ENCODE measurements around the gene GNB5.
"Not testable (repeated sequence)": the region's sequence is repeated elsewhere in the genome, so short reads cannot be mapped to it uniquely, and the experiment has no call there.

GNB5 gene

GRCh38 chr15:52191207-52191606, at the start of gene GNB5:
GNB5 (minus strand) TSS chr15:52191392; CDS start chr15:52184676, 6,716 bp downstream.
- no peak for DNase-seq (ENCODE audit: low read depth in 2 of 2)

DNA sequence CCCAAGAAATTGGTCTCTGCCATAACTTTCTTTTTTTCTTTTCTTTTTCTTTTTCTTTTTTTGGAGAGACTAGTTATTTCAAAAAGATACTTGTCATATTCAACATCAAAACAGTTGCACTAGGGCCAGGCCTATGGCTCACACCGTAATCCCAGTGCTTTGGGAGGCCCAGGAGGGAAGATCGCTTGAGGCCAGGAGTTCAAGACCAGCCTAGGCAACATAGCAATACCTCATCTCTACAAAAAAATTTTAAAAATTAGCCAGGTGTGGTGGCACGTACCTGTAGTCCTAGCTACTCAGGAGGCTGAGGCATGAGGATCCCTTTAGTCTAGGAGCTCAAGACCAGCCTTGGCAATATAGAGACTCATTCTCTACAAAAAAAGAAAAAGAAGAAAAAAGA, 49.0 kb upstream of the GNB5 start:
- no peak for DNase-seq (ENCODE audit: low read depth in 2 of 2)

DNA sequence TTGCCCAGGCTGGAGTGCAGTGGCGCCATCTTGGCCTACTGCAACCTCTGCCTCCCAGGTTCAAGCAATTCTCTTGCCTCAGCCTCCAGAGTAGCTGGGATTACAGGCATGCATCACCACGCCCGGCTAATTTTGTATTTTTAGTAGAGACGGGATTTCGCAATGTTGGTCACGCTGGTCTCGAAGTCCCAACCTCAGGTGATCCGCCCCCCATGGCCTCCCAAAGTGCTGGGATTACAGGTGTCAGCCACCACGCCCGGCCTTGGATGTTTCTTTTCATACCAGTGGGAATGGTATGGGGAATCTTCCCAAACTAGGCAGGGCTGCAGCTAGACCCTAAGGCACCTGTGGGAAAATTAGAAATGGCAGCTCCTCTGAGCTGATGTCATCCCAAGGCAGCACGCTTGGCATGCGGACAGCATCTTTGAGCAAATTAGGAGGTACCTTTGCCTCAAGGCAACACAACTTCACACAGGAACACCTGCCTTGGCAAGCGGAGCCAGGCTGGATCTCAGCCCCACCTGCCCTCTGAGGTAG, 47.9 kb upstream of the GNB5 start:
- not testable (repeated sequence) for DNase-seq (ENCODE audit: low read depth in 2 of 2)

- DNase-seq (ENCODE audit: low read depth in 2 of 2): no peak
These were observed 47.0 kb upstream of the GNB5 start for GRCh38 chr15:52238149-52238548.

- no peak for DNase-seq (ENCODE audit: low read depth in 2 of 2)
These were observed 44.8 kb upstream of the GNB5 start for GRCh38 chr15:52236013-52236412.

DNA sequence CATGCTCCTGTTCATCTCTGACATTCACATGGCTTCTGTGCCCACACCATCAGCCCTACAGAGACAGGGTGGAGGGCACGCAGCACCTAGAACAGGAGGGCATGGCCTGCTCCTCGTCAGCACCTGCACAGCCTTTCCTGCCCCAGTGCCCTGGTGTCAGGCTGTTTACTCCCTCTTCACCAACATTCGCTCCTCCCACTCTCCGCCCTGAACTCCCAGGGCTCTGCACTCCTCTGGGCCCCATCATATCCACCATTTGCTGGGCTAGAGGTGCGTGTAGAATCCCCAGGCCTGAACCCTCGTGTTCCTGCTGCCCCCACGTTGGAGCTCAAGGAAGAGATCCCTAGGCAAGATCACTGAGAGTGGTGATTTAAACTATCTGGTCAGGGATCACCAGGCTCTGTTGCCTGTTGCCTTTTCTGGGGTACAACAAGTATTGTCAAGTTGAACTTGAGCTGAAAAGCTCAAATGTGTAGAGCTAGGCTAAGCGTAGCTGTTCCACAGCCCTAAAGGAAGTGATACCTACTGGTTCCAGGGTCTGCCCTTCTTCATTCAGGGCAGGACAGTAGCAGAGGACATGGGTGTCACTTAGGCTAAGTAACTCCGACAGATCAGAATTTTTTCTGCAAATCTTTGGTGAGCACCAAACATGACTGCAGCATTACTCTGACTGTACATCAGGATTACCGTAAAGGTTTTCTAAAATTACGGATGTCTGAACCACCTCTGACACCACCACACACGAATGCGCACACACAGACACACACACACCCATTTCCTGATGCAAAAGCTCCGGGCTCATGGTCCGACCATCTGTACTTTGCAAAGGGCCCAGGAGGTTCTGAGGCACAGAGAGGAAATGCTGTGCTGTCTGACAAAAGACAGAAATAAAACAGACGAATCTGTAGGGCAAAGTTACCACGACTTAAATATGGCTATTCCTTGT, 43.7 kb upstream of the GNB5 start:
- DNase-seq (ENCODE audit: low read depth in 2 of 2): no peak

GRCh38 chr15:52233405-52233804, 42.2 kb upstream of the GNB5 start:
- no peak for DNase-seq (ENCODE audit: low read depth in 2 of 2)

DNA sequence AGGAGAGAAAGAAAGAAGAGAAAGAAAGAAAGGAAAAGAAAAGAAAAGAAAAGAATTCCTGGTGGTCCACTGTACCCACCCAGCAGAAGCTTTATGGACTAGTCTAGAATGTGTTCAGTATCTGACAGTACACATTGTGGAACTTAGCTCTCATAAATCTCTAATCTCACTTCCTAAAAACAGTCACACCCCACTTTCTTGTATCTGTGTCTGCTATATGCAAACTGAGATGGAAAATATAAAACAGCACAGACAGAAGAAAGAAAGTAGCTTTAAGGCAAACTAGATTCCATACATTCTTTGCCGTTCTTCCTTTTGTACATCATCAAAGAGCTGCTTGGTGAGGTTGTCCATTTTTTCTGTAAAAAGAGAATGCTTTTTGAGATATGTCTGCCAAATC, 41.1 kb upstream of the GNB5 start:
- no peak for DNase-seq (ENCODE audit: low read depth in 2 of 2)

GRCh38 chr15:52230073-52230472, 38.9 kb upstream of the GNB5 start:
- DNase-seq (ENCODE audit: low read depth in 2 of 2): no peak

DNA sequence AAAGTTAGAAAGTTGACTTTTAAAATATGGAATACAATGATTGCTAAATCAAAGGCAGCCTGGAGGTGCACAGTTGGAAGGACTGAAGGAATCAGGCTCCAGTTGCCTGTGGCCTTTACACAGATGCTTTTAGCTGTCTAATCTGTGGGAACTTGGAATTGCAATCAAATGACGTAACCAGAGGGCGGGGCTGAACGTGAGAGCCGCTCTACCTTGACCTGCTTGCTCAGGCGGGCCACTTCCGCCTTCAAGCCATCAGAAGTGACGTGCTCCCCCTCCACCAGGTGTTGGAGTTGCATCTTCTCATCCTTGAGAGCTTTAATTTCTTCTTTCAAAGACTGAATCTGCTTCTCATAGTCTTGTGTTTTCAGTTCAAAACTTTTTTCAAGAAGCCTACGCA, 37.7 kb upstream of the GNB5 start:
- DNase-seq (ENCODE audit: low read depth in 2 of 2): no peak

GRCh38 chr15:52227456-52227855, 36.3 kb upstream of the GNB5 start:
- peak; percentile 17 to 24 for DNase-seq (ENCODE audit: low read depth in 2 of 2)

- DNase-seq (ENCODE audit: low read depth in 2 of 2): no peak
These were observed 34.0 kb upstream of the GNB5 start for GRCh38 chr15:52225230-52225629.

DNA sequence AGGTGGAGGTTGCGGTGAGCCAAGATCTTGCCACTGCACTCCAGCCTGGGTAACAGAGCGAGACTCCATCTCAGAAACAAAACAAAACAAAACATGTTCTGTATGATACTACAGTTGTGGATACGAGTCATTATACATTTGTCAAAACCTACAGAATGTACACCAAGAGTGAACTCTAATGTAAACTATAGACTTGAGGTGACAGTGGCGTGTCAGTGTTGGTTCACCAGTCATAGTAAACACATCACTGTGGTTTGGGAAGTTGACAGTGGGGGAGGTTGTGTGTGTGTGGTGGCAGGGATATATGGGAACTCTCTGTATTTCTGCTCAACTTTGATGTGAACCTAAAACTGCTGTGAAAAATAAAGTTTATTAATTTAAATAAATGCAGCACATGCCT, 33.0 kb upstream of the GNB5 start:
- DNase-seq (ENCODE audit: low read depth in 2 of 2): no peak

DNA sequence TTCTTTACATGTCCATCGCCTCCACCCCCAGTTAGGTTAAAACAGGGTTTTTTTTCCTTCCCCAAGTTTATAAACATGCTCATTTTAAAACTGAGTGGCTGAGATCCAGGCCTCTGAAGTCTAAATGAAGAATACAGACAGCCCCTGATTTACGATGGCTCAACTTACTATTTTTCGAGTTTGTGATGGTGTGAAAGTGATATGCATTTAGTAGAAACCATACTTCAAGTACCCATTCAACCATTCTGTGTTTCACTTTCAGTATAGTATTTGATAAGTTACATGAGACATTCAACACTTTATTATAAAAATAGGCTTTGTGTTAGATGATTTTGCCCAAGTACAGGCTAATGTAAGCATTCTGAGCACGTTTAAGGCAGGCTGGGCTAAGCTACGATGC, 30.5 kb upstream of the GNB5 start:
- no peak for DNase-seq (ENCODE audit: low read depth in 2 of 2)

DNA sequence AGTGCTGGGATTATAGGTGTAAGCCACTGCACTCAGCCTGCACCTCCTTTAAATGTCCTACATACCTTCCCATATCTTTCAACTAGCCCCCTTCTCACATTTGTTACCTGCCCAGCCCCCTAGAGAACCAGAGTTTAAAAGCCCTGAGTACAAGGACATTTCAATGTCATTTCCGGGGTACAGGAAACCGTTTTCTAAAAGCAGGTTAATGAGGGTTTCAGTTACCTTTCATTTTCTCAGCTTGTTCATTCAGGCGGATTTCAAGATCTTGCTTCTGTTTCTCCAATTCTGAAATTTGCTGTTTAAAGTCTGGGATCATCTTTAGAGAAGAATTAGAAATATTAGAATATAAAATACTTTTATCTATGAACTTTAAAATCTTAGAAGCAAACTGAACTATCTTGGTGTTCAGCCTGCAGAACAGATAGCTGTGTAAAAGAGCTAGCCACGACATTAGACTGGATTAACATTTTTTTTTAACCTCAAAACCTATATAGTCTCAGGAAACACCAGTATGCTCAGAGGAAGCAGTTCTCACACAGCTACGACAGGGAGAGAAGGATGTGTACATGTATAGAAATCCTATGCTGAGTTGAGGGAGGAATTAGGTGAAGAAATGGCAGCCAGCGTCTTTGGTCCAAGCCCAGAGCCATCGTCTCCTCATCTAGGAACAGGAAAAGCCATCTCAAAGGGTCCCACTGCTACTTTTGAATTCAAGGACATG, 29.9 kb upstream of the GNB5 start:
- DNase-seq (ENCODE audit: low read depth in 2 of 2): no peak

DNA sequence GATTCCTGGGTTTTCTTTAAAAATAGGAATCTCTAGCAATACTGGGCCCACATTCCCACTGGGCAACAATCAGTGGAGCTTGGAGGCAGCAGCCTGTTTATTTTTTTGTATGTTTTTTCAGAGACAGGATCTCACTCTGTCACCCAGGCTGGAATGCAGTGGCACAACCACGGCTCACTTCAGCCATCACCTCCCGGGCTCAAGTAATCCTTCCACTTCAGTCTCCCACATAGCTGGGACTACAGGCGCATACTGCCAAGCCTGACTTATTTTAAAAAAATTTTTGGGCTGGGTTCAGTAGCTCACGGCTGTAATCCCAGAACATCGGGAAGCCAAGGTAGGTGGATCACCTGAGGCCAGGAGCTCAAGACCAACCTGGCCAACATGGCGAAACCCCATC, 29.1 kb upstream of the GNB5 start:
- no peak for DNase-seq (ENCODE audit: low read depth in 2 of 2)

- DNase-seq (ENCODE audit: low read depth in 2 of 2): no peak
These were observed 27.6 kb upstream of the GNB5 start for GRCh38 chr15:52218816-52219215.

GRCh38 chr15:52218371-52218770, 27.2 kb upstream of the GNB5 start:
- DNase-seq (ENCODE audit: low read depth in 2 of 2): no peak

DNA sequence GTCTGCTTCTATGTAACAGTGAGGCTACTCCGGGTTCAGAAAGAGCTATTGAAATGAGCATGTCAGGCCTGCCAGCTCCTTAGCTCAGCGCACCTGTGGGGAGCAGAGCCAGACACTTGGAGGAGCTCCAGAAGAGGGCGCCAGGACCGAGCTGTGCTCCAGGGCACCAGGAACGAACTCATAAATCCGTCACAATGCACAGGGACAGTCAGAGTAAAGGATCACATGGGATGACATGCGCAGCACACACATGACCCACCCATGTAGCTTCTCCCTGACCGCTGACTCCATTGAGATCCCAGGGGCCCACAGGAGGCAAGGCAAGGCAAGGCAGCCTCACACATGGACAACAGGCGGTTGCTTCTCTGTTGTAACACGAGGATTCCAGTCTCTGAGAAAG, 26.0 kb upstream of the GNB5 start:
- DNase-seq (ENCODE audit: low read depth in 2 of 2): no peak

GRCh38 chr15:52214553-52214952, 23.4 kb upstream of the GNB5 start:
- DNase-seq (ENCODE audit: low read depth in 2 of 2): no peak

GRCh38 chr15:52213206-52213605, 22.0 kb upstream of the GNB5 start:
- DNase-seq (ENCODE audit: low read depth in 2 of 2): no peak

DNA sequence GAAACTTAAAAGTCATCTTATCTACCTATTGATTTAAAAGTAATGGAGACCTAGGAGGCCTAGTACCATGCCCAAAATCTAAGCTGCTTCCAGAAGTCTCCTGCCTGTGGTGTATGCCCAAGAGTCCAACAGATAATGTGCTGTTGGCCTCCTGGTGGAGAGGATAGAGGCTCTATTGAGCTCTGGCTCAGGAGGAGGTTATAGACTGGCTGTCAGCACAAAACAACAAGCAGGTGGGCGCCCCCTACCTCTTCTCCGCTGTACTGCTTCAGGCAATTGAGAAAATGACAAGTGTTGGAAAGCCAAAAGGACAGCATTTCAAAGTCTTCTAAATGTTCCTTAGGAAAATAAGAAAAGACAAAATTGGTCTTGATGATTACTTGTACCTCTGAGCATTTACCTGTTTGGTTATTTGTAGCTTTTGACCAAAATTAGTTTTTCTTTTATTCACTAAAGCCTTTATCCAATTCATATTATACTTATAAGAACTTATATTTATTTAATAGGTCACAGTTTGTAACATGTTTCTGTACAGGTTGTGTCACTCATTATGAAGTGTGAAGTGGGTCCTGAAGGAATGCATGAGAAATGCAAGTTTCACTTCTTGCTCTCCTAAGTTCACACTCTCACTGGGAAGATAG, 17.2 kb upstream of the GNB5 start:
- peak; percentile 37 to 57 for DNase-seq (ENCODE audit: low read depth in 2 of 2)

All from stimulated activated CD4-positive, alpha-beta T cell treated with anti-CD3 and anti-CD28 coated beads, Interleukin-1b, Interleukin-23, amount 100 ng/mL, for 1 hour (primary cell).